ENCODE measurements around the gene TMEM266.

The TMEM266 gene

GRCh38 chr15:76204109-76204845 lies 144.5 kb downstream of the TMEM266 start:
- no peak for DNase-seq (ENCODE audit: low spot score)

GRCh38 chr15:76204916-76205460 lies 145.2 kb downstream of the TMEM266 start:
- no peak for DNase-seq (ENCODE audit: low spot score)

GRCh38 chr15:76206325-76206976 lies 146.7 kb downstream of the TMEM266 start:
- DNase-seq (ENCODE audit: low spot score): no peak

- DNase-seq (ENCODE audit: low spot score): no peak
Observed at GRCh38 chr15:76208084-76208785, 148.4 kb downstream of the TMEM266 start.

GRCh38 chr15:76208786-76209424 lies 149.1 kb downstream of the TMEM266 start:
- DNase-seq (ENCODE audit: low spot score): no peak

GRCh38 chr15:76209523-76209922 lies 149.7 kb downstream of the TMEM266 start:
- DNase-seq (ENCODE audit: low spot score): no peak

- no peak for DNase-seq (ENCODE audit: low spot score)
Observed at GRCh38 chr15:76209942-76210341, 150.2 kb downstream of the TMEM266 start.

GRCh38 chr15:76215634-76216033 lies 155.8 kb downstream of the TMEM266 start:
- no peak for DNase-seq (ENCODE audit: low spot score)

GRCh38 chr15:76217029-76217881 lies 157.5 kb downstream of the TMEM266 start:
- DNase-seq (ENCODE audit: low spot score): no peak

GRCh38 chr15:76217882-76218217 lies 158.1 kb downstream of the TMEM266 start:
- no peak for DNase-seq (ENCODE audit: low spot score)

- DNase-seq (ENCODE audit: low spot score): no peak
Observed at GRCh38 chr15:76221085-76221767, 161.4 kb downstream of the TMEM266 start.

GRCh38 chr15:76222159-76222558 lies 162.4 kb downstream of the TMEM266 start:
- DNase-seq (ENCODE audit: low spot score): no peak

- DNase-seq (ENCODE audit: low spot score): no peak
Observed at GRCh38 chr15:76223521-76223920, 163.7 kb downstream of the TMEM266 start.

- no peak for DNase-seq (ENCODE audit: low spot score)
Observed at GRCh38 chr15:76229266-76229665, 169.5 kb downstream of the TMEM266 start.

- DNase-seq (ENCODE audit: low spot score): no peak
Observed at GRCh38 chr15:76233921-76234320, 174.1 kb downstream of the TMEM266 start.

- no peak for DNase-seq (ENCODE audit: low spot score)
Observed at GRCh38 chr15:76234337-76234889, 174.6 kb downstream of the TMEM266 start.

- DNase-seq (ENCODE audit: low spot score): peak; percentile 73
Observed at GRCh38 chr15:76235186-76235826, 175.5 kb downstream of the TMEM266 start.

- DNase-seq (ENCODE audit: low spot score): no peak
Observed at GRCh38 chr15:76236350-76236749, 176.6 kb downstream of the TMEM266 start.

- no peak for DNase-seq (ENCODE audit: low spot score)
Observed at GRCh38 chr15:76239786-76240185, 180.0 kb downstream of the TMEM266 start.

GRCh38 chr15:76245072-76245610 lies 185.4 kb downstream of the TMEM266 start:
- DNase-seq (ENCODE audit: low spot score): no peak

Data from RKO (cell line).